HG02763 (cell line): ENCODE data around the gene CABLES2.
"Not testable (repeated sequence)": the region's sequence is repeated elsewhere in the genome, so short reads cannot be mapped to it uniquely, and the experiment has no call there.

Source experiments
- ATAC-seq: cut with Tn5 transposase; IDR thresholded peaks from one replicate; pipeline ENCODE4 v1.9.1; 2021; ENCODE audit warnings: mild to moderate bottlenecking, moderate library complexity; ENCODE audit not compliant: unreplicated experiment

The CABLES2 gene

DNA sequence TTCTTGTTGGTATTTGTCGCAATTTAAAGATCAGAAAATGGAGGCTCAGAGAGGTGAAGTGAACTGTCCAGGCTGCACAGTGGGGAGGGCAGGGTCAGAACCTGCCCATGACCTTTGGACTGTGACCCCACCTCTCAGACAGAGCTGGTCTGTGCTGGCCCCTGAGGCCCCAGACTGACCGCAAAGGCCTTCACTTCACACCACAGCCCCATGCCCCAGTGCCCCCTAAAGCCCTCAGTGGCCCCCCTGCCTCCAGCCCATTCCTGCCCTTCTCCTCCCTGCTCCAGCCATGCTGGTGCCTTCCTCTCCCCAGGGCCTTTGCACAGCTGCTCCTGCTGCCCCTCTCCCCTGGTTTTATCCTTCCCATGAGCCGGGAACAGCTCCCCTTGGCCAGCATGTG, 29.6 kb upstream of the CABLES2 start:
- ATAC-seq = no peak

DNA sequence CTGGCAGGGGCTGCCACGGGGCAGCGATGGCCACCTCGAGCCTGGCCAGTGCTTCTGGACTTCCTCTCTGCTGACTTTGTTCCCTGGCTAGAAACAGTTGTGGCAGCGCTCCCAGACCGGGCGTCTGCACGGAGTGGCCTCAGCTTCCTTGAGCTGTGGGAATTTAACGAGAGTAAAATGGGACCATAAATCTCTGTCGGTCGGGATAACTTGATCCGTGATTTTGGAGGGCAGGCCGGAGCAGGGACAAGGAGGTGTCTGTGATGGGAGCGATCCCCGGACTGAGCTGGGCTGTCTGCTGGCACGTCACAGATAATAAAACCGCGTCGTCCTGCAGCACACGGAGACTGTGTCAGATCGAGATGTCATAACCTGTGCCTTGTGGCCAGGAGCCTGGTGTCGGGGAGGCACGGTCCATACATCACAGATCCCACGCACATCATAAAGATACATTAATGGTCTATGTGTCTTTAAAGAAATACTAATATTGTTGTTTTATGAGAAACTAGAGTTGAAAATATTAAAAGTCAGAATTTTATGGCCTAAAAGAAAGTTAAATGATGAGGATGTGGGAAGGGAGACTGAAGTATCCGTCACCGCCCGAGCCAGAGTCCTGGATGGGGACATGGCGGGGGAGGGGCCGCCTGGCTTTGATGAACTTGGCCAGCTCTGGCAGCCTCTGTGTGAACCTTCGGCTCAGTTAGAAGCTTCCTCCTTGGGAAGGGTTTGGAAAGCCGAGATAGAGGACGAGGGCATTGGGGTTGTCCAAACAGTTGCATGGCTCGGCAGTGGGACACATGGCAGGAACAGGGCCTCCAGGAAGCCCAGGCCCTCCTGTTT, 26.8 kb upstream of the CABLES2 start:
- no peak for ATAC-seq

DNA sequence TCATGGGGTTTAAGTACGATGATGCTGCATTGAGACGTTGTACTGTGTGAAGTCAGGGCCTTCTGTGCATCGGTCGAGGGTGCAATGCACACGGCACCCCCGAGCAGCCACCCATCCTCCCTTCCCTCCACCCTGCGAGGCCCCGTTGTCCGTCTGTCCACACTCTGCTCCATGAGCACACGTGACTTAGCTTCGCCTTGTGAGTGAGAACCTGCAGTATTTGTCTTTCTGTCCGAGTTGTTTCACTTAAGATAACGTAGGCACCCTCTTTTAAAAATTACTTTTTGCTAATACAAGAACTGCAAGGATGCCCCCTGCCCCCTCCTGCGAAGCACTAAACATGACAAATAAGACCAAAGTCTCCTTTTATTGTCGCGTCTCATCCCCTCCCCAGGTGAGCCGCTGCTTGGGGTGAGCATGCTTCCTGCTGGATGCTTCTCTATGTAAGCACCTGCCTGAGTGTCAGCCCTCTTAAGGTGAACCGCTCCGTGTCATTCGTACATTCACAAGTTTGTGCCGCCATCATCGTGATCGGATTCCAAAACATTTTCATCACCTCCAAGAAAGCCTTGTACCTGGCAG, 23.9 kb upstream of the CABLES2 start:
- ATAC-seq = no peak

DNA sequence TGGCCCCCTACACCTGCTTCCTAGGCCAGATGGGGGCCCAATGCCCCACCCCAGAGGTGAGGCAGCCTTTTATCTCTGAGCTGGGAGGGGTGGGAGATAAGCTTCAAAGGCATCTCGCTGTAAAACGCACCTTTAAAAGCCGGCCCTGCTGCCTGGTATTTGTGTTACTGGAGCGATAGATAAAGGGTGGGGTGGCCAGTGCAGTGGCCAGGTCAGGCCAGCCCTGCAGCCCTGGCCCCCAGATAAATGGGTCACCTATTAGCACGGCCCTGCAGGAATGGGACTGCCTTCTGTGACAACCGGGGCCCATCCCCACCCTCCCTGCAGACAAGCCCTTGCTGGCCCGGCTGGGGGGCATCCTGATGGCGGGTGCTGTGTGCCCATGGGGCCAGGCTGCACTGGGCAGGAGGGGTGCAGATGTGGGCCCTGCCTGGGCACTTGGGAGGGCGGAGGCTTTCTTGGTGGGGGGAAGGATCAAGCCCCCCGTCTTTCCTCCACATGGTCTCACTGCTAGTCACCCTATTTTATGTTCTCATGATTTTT, 23.3 kb upstream of the CABLES2 start:
- no peak for ATAC-seq

DNA sequence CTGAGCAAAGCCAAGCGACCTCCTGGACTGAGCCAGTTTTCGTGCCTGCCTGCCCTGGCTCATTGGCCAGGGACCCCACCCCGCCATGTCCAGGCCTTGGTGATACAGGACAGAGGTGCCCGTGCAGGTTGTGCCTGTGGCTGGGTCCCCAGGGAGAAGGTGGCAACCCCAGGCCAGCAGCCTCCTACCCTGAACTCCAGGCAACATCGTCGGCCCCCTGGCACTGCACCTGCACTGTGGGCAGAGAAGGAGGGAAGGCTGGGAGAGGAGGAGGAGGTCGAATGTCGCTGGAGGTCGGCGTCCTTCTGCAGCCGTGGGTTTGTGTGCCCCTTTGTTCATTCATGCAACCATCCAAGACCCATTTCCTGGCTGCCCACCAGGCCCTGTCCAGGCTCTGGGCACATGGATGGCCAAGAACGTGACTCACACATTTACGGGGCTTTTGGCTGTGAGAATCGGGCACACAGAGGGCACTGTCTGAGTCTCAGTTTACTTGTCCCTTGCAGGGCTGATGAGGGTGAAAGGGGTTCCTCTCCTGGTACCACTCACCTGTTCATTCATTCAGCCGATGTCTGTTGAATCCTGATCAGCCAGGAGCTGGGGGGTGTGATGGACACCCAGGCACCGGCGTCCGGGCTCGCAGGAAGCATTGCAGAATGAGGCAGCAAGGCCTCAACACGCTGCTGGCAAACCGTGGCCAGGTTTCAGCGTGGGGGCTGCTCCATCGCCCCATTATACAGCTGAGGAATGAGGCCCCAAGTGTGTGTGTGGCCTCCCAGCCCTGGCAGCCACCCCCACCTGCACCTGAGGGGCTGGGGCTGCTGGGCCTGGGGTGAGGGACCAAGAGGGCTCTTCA, 22.6 kb upstream of the CABLES2 start:
- ATAC-seq = no peak

DNA sequence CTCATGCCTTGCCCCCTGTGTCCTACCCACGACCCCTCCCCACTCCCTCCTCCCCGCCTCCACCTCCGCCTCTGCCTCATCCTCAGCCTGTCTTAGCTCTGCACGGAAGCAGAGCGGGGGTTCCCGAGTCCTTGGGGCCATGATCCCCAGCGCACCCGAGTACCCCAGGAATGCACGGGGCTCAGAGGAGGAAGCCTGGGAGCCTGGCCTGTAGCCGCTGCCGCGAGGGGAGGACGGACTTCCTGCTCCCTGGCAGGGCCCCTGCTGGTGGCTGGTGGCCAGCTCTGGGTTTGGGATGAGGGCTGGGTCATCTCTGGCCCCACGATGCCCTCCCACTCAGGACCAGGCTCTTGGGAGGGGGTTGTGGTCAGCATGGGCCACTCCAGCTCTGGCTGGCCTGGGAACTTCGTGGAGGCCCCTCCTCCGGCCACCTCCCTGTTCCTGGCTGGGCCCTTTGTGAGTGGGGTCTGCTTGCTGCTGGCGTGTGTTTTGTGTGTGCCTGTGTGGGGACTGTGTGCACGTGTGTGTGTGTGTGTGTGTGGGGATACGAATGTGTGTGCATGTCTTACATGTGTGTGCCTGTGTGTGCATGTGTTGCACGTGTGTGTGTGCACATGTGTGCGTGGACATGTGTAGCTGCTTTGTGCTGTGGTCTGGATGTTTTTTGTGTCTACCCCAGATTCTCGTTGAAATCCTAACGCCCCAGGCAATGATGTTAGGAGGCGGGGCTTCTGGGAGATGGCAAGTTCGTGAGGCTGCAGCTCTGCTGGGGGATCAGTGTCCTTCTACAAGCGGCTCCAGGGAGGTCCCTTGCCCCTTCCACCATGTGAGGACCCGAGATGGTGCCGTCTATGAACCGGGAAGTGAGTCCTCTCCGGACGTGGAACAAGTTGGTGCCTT, 21.6 kb upstream of the CABLES2 start:
- no peak for ATAC-seq

DNA sequence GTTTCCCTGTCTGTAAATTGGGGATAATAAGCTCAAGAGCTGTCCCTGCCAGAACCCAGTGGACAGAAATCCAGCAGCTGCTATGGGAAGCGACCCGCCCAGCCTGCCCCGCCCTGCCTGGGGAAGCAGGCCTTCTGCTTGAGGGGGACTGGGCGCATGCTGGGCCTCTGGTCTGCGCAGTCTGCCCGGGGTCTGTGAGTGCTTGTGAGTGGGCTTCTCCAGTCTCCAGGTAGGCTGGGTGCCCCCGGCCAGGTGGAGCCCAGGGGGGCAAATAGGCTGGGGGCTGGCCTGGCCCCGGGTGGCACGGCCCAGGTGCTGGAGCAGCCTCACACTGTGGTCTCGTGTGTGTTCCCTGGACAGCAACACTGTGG, 20.9 kb upstream of the CABLES2 start:
- no peak for ATAC-seq

DNA sequence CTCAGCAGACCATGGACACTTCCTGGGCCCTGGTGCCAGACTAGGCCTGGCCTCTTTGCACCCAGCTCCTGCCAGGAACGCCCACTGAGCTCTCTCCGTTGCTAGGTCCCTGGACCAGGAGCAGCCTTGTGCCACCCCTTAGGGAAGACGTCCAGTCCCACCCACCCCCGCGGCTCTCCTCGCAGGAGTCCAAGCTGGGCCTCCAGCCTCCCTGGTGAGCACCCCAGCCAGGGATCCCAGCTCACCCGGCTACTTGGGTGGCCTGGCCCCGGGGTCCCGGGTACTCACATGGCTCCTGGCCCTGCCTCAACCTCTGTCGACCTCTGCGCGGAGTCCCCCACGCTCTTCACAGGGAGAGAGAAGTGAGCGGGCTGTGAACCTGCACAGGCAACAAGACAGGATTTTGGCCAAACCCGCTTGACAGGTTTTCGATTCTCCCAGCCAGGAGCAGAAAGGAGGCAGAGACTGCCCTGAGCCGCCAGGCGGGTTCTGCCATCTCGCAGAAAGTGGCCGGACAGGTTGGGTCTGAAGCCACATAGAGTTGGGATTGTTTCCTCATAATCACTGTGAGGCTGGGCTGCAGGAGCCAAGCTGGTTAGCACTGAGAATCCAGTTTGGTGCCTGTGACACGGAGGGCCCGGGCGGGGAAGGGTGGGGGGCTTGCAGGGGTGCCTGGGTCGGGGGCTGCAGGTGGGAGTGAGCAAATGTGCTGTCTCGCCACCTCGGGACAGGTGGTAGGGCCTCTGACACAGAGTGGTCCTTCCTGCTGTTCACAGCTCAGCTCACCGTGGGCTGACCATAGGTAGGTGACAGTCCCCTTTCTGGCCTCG, 20.3 kb upstream of the CABLES2 start, which contains the start of gene RBBP8NL:
TSS of gene RBBP8NL (minus strand) at position 368 of the 830 bp plus-strand sequence. CDS start 7,892 bp downstream, outside the sequence.
- no peak for ATAC-seq

DNA sequence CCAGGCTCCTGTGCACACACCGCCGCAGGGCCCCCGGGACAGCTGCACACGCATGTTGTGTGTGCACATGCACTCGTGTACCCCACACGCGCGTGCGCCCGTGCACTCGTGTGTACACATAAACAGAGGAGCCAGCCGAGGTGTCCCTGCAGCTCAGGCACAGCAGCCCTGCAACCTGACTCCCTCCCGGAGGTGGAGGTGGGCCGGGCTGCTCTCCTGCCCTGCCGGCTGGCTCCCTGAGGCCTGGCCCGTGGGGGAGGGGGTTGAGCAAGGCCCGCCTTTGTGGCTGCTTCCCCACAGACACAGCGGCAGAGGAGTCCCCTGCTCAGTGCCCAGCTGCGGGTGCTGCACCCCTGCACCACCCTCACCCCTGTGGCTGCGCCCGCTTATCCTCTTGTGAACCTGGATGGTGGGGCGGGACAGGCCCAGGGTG, 19.6 kb upstream of the CABLES2 start:
- ATAC-seq = no peak

DNA sequence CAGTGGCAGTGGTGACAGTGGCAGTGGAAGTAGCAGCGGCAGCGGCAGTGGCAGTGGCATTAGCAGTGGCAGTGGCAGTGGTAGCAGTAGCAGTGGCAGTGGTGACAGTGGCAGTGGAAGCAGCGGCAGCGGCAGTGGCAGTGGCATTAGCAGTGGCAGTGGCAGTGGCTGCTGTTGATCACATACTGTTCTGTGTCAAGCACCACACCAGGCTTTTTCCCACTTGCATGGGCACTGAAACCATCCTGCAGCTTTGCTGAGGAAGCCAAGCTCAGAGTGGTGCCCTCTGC, 18.9 kb upstream of the CABLES2 start:
- ATAC-seq = not testable (repeated sequence)

DNA sequence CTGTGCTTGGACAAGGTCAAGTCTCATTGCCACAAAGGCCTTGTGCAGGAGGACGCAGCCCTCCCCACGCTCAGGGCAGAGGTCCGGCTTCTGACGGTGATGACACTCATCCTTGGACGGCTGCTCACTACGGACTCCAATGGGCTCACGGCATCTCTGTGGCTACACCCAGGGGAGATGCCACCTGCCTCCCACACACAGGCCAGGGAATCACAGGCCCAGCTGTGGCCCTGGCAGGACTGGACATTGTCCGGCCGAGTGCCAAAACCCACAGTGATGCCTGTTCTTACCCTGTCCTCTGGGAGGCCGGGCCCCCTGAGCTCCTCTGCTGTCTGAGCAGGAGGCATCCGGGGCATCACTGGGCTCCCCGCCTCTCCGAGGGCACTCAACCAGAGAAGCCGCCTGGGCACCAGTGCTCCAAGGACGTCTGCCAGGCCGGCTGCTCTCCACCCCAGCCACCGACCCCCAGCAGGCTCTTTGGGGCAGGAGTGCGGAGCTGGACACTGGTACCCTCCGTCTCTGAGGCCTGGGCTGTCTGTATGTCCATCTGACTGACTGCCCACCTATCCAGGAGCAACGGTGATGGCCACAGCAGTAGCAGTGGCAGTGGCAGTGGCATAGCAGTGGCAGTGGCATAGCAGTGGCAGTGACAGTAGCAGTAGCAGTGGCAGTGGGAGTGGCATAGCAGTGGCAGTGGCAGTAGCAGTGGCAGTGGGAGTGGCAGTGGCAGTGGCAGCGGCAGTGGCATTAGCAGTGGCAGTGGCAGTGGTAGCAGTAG, 18.4 kb upstream of the CABLES2 start:
- no peak for ATAC-seq

DNA sequence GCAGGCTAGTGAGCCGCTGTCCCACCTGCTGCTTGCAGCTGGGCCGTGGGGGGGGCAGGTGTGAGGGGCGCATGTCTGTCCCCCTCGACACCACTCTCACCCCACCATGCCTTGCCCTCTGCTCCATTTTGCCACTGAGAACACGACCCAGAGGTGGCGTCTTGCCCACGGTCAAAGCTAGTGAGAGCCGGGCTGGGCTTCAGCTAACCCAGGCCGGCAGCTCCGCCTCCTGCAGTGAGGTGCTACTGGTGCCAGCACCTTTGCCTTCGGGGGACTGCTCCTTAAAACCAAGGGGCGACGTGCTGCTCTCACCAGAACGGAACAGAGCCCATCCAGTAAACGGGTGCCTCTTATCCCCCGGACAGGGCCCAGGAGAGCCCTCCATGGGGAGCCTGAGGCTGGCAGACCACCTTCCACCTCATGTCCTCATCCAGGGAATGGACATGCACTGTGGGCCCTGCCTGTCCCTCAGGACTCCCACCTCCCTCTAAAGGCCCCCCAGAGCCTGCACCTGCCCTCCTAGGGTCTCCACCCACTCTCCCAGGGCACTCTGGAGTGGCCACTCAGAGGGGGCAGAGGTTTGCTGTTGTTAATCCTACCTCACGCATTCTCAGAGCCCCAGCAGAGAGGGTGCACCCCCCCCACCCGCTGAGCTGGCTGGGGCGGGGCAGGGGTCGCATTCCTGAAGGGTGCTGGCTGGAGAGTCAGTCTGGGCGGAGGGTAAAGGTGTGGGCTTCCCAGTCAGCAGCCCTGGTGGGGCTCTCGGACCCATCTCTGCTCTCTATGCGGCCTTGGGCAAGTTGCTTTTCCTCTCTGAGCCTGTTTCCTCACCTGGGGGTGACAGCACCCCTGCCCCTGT, 17.4 kb upstream of the CABLES2 start:
- no peak for ATAC-seq

DNA sequence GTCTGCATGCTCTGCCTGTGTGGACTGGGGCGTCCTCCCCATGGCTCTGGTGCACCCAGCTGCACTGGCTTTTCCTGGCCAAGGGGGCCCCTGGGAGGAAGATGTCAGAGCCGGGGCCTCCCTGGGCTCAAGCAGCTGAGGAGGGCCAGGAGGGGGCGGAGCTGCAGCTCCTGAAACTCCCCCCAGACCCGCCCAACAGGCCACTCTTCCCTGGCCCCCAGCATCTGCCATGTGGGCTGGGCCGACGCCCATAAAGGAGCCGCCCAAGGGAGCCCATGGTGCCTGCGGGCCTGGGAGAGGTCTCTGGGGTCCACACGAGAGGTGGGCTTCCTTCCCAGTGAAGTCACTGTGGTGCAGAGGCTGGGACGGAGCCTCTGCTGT, 16.2 kb upstream of the CABLES2 start:
- no peak for ATAC-seq

DNA sequence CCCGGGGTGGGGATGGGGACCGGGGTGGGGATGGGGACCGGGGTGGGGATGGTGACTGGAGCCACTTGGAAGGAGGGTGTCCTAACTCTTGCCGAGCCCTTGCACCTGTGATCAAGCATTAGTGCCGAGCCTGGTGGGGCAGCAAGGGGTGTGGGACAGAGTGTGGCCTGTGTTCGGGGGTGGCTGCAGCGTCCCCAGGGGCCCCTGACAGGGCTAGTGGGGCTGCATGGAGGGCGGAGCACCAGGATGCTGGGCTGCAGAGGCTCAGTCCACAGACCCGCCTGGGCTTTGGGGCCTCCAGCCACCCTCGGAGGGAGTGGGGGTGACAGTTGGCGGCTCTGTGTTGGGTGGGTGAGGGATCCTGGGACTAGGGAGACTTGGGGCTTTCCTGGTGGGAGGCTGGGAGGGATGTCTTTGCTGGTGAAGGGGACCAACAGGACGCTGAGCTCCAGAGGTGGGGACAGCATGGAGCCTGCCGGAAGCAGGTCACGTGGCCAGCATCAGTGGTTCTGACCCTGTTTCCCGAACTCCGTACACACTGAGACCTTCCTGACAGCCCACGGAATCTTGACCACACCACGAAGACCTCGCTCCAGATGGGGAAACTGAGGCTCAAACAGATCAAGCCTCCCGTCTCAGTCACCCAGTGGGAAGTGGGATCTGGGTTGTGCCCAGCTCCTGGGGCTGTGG, 15.7 kb upstream of the CABLES2 start:
- ATAC-seq = no peak

DNA sequence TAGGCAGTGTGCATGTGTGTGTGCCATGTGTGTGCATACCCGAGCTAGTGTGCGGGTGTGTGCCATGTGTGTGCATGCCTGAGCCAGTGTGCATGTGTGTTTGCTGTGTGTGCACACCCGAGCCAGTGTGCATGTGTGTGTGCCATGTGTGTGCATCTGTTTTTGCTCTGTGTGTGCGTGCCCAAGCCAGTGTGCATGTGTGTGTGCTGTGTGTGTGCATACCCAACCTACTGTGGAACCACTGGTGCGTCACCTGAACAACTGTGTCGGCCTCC, 14.6 kb upstream of the CABLES2 start:
- ATAC-seq = no peak

DNA sequence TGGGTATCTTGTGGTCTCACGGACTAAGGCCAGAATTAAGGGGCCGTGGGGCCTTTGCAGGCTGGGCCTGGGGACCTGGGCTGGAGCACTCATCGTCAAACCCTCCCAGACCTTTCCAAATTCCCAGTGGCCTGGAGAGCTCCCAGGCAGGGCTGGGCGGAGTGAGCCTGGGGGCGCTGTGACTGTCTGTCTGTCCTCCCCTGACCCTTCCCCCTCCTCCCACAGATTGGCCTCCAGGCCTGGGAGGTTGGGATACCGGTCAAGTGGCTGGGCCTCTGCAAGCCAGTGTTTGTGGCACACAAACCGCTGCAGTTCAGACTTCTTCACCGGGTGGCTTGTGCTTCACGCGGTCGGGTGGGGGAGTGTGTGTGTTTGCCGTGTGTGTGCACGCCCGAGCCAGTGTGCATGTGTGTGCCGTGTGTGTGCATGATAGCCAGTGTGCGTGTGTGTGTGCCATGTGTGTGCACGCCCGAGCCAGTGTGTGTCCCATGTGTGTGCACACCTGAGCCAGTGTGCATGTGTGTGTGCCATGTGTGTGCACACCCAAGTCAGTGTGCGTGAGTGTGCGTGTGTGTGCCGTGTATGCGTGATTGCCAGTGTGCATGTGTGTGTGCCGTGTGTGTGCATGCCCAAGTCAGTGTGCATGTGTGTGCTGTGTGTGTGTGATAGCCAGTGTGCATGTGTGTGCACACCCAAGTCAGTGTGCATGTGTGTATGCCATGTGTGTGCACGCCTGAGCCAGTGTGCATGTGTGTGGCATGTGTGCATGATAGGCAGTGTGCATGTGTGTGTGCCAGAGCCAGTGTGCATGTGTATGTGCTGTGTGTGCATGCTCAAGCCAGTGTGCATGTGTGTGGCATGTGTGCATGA, 14.0 kb upstream of the CABLES2 start:
- no peak for ATAC-seq

DNA sequence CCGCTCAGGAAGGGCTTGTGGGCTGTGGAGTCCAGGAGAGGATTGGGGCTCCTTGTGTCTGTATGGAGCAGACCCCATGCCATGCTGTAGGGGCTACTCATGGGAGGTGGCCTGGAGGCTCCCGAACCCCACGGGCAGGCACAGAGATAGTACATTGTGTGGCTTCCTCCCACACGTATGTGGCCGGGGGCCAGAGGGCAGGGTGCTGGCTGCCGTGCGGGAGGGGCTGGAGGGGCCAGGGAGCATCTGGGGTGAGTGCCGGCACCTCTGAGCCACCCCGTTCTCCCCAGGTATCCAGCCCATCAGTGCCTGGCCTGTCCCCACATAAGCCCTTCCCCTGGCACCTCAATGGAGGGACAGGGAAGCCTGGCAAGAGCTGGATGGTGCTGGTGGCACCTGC, 12.7 kb upstream of the CABLES2 start:
- no peak for ATAC-seq
